Bone marrow (tissue), 2 donors: ENCODE data around the gene GALNT18.

ENCODE experiments used
- DNase-seq, 2 donors: peaks; one replicate each; lab custom pipeline; 2025; lab: John Stamatoyannopoulos, UW

GALNT18 gene

DNA sequence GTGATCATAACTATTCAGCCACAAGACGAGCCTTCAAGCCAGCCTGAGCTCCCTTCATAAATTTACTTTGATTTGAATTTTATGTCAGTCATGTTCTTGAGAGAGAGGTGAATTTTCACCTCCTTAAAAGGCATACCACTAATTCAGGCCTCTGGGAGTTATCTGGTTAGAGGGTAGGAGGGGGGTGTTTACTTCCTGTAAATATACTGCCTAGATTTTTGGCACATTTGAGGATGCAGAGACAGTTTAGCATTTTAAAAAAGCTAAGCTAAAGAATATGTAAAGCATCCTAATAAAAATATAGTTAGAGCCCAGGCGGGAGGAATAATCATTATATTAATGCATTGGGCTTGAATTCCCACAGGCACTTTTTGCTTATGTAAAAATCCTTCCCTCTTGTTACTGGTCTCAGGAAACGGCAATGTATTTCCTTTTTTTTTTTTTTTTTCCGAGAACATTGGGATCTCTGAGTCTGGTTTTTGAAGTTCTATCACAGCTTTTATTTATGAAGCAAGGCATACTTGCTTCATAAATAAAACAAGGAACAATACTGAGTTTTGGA, 385.2 kb downstream of the GALNT18 start:
- no peak for DNase-seq

- DNase-seq: no peak
Observed at GRCh38 chr11:11231763-11232162, 390.0 kb downstream of the GALNT18 start.

DNA sequence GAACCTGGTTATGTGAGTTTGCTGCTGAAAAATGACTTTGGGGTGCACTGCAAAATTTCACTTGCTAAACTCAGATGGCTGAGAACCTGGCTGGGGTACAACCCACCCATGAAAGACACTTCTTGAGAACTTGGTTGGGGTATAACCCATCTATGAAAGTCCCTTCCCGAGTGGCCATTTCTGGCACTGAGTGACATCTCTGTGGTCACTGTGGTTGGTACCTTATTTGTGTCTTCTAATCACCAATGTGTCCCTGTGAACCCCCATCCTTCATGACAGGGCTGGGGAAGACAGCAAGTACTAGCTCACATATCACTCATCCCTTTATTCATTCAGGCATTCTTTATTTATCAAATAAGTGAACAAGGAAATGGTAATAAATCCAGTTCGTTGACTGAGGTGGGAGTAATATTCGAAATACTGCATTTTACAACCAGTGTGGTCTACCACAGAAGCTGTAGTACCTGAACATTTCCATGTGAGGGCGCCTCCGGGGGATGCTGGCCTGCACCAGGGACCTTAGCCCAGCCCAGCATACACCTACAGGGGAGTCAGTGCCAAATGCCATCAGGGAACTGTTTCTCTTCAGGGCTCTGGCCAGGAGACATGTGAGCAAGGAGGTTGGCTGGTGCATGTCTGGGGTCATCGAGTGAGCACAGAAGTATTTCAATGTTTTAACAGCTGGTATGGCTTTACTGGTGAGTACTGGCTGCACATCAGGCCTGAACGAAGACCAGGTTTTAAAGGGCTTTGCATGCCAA, 390.8 kb downstream of the GALNT18 start:
- DNase-seq: no peak

- DNase-seq: no peak
Observed at GRCh38 chr11:11230087-11230486, 391.7 kb downstream of the GALNT18 start.

DNA sequence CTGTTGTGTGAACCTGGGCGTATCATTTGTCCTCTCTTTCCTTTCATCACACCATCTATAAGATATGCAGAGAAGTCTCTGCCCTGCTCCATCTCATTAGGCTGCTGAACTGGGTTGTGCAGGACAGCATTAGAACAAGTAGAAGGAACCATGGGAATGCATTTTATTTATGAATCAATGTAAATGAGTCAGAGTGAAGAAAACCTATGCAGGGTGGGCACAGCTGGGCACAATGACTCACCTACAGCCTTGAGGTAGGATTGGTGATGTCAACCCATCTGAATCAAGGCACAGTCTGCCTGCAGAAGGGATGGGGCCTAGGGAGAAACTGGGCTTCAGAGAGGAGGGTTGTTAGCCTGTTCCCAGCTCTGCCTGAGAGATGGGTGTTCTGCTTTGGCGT, 392.2 kb downstream of the GALNT18 start:
- no peak for DNase-seq

DNA sequence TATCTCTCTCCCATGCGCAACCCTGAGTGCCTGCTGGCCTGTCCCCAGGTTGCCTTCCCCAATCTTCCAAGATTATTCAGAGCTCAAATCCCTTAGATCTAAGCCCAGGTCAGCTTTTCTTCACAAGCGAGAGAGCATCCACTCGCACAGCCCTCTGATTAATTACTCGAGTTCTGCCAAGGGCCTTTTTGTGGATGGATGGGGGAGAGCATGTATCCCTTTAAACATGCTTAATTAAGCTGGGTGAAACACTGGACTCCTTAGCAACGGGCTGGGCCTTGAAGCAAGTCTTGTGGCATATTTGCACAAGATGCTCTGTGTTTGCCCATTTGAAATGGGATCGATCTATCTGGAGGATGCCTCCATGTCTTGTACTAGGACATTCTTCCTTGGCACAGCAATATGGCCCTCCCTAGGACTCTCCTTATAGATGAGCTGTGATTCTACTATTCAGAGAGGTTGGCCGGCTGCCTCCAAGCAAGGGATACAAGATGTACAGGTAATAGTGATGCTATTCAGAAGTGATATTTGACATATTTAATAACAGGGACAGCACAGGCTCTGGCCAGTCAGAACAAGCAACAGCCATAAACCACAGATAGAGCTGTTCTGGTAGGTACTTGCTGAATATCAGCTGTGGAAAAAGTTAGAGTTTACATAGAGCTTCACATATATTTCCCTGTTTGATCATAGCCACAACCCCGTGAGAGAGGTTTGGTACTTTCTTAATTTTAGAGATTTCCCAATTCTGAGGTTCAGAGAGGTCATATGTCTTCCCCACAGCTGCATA, 394.3 kb downstream of the GALNT18 start:
- no peak for DNase-seq
